HG03097 (cell line): ENCODE measurements around the gene TMEM272.

Experiments used
- ATAC-seq: cut with Tn5 transposase; IDR thresholded peaks from one replicate; pipeline ENCODE4 v1.9.1; 2021; ENCODE audit not compliant: unreplicated experiment, low FRiP score

The TMEM272 gene

GRCh38 chr13:51856027-51856736 lies 11.2 kb upstream of the TMEM272 start:
- ATAC-seq = no peak

- ATAC-seq = no peak
Observed at GRCh38 chr13:51849145-51850101, 4.4 kb upstream of the TMEM272 start.

DNA sequence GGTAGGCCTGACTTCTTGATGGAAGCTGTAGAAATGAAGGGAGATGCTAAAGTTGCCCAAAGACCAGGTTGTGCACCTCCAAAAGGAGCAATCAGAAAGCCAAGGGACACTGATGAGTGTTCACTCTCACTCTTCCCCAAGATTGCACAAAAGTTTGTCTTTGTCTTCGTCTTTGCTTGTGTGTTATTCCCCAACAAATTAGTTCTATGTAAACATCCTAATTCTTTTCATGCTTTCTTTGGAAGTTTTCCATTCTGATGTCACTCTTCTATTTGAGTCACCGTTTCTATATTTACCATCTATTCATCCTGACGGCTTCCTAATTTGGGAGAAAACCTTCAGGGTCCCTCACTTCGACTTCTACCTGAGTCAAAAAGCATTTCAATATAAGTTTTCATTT lies 3.7 kb upstream of the TMEM272 start:
- ATAC-seq = no peak

DNA sequence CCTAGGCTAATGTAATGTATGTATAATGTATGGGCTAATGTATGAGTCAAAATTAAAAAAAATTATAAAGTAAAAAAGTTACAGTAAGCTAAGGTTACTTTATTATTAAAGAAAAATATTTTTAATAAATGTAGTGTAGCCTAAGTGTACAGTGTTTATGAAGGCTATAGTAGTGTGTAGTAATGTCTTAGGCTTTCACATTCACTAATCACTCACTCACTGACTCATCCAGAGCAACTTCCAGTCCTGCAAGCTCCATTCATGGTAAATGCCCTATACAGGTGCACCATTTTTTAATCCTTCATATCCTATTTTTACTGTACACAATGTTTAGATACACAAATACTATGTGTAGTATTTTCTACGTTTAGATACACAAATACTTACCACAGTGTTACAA lies 1.8 kb upstream of the TMEM272 start:
- no peak for ATAC-seq

DNA sequence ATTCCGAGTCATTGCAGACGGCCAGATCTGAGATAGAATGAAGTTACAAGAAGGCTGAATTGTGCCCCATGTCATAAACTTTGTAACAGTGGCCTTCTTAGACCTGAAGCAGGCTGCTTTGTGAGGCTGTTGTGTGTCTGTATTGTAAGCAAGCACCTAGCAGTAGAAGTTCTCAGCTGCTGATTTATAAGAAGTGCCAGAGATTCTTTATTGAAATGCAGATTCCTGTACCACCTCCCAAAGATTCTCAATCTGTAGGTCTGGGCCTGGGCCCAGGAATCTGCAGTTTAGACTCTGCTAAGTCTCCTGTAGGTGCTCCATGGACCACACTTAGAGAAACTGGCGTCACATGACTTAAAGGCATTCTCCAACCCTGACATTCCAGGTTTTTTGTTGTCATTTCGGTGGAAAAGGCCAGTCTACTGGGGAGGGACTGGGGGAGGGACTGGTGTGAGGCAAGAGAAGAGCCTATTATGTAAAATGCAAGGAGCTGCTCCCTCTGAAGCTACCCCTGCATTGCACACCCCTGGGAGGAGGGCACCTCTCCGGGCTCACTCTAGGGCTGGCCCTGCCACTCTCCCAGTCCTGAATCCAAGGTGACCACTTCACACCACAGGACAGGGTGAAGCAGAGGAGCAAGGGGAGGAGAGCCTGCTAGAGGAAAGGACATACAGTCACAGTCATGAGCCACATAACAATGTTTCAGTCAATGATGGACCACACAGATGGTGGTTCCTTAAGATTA lies 769 bp upstream of the TMEM272 start:
- no peak for ATAC-seq

- no peak for ATAC-seq
Observed at GRCh38 chr13:51843529-51843928, 1.4 kb downstream of the TMEM272 start.

GRCh38 chr13:51841732-51842131 lies 3.2 kb downstream of the TMEM272 start:
- ATAC-seq = no peak

- ATAC-seq = no peak
Observed at GRCh38 chr13:51840917-51841316, 4.1 kb downstream of the TMEM272 start.

GRCh38 chr13:51839711-51840540 lies 5.1 kb downstream of the TMEM272 start:
- ATAC-seq = no peak

GRCh38 chr13:51838240-51838846 lies 6.6 kb downstream of the TMEM272 start:
- ATAC-seq = no peak

GRCh38 chr13:51837016-51837415 lies 8.0 kb downstream of the TMEM272 start:
- ATAC-seq = no peak

DNA sequence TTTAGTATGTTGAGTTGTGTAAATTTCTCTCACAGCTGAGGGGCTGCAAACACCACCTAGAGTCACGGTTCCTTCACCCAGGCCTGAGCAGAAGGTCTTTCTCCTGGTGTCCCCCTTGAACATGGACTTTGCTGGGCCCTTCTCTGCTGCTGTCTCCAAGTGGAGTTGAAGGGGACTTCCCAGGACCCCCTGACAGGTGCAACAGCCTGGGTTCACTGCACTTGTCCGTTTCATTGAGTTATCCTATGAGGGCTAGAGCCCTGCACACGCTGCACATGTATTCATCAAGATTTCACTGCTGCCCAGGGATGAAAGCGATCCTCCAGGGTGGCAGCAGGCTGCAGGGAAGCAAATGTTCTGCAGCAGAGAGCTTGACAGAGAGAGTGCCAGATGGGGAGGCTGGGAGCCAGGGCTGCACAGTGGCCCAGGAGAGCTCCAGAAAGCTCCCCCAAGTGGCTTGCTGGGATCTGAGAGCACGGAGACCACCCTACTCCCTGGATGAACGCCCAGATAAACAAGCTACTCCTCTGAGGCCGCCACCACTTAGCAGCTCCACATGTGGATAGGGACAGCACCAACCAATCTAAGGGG lies 10.3 kb downstream of the TMEM272 start:
- no peak for ATAC-seq

DNA sequence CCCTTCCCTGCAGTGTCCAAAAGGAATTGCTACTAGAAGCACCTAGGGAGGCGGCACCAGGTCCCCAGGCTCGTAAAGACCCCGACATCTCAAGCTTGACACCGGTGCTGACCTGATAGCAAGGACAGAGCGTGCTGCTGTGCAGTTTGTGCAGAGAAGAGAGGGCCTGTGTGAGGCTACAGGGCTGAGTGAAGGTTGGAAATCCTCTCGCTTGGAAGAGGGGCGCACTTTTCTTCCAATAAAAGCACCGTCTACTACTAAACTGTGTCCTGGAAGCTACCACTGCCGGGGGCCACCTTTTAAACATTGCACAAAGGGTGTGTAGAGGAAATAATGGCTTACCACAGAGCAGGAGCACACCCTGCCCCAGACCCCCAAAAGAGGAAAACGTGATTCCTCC lies 11.0 kb downstream of the TMEM272 start:
- ATAC-seq = no peak

DNA sequence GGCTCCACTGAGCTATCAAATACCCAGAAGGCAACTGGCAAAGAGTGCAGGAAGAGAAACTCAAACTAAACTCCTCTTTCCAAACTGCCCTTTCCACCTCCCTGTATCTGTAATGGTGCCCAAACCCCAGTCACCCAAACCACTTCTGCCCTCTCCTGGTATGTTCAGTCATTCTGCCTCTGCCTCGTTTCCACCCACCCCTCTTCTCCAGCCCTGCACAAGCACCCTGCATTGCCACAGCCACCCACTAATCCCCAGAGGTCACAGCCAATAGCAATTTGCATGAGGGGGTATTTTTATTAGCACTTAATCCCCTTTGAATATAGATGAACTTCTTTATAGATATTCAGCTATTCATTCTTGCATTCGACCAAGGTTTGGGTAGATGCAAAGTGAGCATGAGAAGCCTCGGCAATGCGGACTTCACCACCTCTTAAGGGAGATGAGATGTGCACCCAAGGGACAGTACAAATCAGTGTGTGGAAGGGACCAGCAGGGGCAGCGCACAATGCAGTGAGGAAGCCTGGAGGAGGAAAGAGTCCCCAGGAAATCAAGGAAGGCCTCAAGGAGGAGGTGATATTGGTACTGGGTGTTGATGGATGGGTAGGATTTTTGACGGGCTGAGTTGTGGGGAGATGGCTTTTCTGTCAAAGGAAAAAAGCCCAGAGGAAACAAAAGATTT lies 12.4 kb downstream of the TMEM272 start:
- ATAC-seq = peak; percentile 60

DNA sequence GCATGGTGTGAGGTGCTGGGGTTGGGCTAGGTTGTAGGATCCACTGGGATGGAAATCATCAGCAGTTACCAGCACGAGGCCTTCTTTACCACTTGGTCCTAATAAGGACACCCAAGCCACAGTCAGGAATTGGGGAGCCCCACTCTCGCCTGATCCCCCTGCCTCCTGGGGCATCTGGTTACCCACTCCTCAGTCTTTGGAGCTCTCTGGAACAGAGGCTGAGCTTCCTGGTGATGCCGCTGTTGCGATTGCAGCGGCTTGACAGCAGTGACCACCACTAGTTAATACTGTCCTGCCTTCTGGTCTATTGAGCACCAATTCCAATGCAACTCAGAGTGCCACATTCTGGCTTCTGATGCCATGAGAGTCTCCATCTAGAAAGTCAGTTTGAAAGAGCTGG lies 13.5 kb downstream of the TMEM272 start:
- ATAC-seq = no peak

DNA sequence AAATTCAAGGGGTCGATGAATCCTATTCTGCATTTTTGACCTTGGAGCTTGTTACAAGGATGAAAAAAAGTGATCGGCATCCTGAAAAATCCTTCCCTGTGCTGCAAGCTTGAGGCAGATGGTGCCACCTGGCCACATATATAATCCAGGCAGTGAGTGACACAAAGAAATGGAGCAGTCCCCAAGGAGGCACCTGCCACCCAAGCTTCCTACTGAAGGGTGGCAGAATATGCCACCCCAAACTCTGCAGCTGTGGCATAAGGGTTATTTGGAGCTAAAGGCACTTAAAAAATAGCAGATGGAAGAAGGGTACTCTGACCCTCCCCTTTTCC lies 15.4 kb downstream of the TMEM272 start:
- ATAC-seq = no peak

- ATAC-seq = no peak
Observed at GRCh38 chr13:51828730-51829567, 16.0 kb downstream of the TMEM272 start.

DNA sequence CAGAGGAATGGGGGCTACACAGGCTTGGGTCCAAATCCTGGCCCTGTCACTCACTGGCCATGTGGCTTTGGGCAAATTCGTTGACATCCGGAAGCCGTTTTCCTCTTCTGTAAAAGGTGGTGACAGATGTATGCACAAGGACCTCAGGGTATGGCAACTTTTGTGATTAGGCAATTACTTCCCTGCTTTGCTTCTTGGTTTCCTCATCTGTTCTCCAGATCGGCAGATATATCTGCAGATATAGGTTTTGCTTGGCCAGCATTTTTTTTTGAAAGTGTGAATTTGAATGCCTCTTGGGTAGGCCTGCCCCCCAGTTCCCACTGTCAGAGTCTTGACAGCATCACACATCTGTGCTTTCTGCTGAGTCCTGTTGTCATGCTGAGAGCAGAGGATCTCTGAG lies 17.7 kb downstream of the TMEM272 start:
- ATAC-seq = no peak
